ENCODE data around the gene ST13.

DNA sequence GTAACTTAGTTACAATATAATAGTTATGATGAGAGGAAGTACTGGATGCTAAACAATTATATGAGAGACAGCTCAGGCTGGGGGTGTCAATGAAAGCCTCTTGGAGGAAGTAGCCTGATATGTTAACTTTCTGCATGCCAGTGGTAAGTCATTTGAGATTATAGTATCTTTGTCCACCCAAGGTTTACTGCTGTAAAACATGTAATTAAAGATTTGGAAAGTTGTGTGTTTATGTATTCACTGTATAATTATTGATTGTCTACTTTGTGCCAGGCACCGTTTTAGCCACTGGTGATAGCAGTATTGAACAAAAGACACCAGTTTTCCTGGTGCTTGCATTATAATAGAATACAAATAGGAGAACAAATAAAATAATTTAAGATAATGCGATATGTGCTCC is 6.1 kb upstream of the ST13 start:
- TF ChIP-seq, protein P1, sequence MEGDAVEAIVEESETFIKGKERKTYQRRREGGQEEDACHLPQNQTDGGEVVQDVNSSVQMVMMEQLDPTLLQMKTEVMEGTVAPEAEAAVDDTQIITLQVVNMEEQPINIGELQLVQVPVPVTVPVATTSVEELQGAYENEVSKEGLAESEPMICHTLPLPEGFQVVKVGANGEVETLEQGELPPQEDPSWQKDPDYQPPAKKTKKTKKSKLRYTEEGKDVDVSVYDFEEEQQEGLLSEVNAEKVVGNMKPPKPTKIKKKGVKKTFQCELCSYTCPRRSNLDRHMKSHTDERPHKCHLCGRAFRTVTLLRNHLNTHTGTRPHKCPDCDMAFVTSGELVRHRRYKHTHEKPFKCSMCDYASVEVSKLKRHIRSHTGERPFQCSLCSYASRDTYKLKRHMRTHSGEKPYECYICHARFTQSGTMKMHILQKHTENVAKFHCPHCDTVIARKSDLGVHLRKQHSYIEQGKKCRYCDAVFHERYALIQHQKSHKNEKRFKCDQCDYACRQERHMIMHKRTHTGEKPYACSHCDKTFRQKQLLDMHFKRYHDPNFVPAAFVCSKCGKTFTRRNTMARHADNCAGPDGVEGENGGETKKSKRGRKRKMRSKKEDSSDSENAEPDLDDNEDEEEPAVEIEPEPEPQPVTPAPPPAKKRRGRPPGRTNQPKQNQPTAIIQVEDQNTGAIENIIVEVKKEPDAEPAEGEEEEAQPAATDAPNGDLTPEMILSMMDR (conservative IDR thresholded peaks at IDR 0.05; ENCODE audit: low read depth, low read length) = no peak
- TF ChIP-seq EZH2 (IDR thresholded peaks at IDR 0.05; ENCODE audit: low read length, unreplicated experiment) = no peak
- TF ChIP-seq EZH2phosphoT487 (IDR thresholded peaks at IDR 0.05; ENCODE audit: borderline replicate concordance, low read length) = no peak

All from PC-3 (cell line).